CD4-positive, alpha-beta T cell treated with Interleukin-17A for 4 hours (primary cell): ENCODE data around the gene PPP1CC.
"Not testable (repeated sequence)": the region's sequence is repeated elsewhere in the genome, so short reads cannot be mapped to it uniquely, and the experiment has no call there.

Source experiments
- DNase-seq: peaks from one replicate; pipeline ENCODE4 v3.0.0-alpha.2; 2020; ENCODE audit warnings: mixed read lengths

The PPP1CC gene

DNA sequence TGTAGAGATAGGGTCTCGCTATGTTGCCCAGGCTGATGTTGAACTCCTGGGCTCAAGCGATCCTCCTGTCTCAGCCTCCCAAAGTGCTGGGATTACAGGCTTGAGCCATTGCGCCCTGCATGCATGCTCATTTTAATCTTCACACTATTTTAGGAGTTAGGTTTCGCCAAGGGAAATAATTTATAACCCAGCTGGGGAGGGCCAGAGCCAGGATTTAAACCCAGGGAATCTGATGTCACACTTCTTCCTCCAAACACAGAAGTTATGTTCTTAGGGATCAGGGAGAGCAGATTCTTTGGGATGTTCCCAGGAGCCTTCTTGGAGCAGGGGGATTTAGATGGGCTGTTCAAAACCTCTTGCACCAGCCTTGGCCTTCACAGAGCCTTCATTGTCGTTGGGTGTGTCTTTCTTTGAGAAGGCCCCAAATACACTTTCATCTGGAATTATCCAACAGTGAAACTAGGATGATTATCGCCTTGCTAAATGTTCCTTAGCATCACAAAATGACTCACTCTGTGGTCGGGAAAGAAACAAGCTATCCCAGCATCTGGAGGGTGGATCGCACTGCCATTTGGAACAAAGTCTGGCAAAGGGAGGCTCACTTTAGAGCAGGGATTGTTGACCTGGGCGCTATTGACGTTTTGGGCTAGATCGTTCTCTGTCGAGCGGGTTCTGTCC, 8.2 kb upstream of the PPP1CC start:
- DNase-seq: no peak

- no peak for DNase-seq
These were observed 3.9 kb upstream of the PPP1CC start for GRCh38 chr12:110746550-110746949.

DNA sequence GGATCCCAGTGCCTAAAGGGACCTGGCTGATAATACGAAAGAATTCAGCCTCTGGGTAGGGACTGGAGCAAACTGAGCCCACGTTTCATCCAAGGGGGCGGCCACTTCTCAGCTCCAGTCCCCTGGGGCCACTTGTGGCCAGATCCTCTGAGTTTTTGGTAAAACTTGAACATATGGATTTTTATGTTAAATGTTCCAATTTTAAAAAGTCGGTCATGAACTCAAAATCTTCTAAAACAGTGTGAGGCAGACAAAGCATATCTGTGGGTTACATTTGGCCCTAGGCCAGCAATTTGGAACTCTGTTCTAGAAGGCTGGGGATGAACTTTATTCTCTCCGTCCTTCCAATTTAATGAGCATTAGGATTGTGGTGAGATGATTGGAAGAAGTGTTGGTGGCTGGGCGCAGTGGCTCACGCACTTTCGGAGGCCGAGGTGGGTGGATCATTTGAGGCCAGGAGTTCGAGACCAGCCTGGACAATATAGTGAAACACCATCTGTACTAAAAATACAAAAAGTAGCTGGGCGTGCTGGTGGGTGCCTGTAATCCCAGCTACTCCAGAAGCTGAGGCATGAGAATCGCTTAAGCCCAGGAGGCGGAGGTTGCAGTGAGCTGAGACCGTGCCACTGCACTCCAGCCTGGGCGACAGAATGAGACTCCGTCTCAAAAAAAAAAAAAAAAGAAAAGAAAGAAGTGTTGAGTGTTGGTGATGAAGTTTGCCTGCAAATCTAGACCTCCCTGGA, 3.0 kb upstream of the PPP1CC start:
- no peak for DNase-seq

DNA sequence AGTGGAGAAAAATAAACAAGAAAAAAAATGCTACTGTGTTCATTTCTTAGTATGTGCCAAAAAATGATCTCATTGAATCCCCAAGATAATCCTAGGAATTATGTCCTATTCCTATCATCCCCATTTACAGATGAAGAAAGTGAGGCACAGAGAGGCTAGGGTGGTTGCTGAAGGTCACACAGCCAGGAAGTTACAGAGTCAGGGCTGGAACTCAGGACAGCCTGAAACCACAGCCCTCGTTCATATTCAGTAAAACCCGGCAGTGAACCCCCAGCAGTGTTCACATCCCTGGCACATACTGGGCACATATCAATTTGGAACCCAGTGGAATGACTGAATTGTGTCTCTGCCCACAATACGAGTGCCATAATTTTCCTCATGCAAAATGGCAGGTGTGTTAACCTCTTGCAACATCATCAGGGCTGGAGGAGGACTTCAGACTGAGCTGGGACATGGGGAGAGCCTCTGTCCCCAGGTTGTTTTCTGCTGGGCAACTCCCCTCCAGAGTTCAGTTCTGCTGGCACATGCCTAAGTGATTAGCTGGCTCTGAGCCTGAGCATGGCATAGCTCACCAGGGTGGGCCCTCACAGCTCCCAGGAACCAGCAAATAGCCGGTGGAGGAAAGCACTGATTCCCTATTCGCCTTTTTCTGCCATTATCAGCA, 2.0 kb upstream of the PPP1CC start:
- DNase-seq: no peak

DNA sequence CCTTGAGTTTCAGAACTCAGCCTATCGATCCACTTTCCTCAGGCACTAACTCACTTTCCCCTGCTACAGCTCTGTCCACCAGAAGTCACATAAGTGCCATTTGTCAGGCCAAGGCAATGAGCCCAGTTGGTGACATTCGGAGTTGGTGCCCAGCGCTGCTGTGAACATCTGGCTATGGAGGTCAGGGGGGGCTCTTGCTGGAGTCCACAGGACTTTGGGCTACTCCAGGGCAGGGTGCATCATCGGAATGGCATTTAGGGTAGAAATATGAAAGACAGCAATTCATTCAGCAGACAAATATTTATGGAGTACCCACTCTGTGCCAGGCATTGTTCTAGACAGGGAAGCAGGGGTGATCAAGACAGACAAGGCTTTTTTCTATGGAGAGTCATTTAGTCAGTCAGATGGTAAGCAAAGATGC, 1.5 kb upstream of the PPP1CC start:
- no peak for DNase-seq

DNA sequence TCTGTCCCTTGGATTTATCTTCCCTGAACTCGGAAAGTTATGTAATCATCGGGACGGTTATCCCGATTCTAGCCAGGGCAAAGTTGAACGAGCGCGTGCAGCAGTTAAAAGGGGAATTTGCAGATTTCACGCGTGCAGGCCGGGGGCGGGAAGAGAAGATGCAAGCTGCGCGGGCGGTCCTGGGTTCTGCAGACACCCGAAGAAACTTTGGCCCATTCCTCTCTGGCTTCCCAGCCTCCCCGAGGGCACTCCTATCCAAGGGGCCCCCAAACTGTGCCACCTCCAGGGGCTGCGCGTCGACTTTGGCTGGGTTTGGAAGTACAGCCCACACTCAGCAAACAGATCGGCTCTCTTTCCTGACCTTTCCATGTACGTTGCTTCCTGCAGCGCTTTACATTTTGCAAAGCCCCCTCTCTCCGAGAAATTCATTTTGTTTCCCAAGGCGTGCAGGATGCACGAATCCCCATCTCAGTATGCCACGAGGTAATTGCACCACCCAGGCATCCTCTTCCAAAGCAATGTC, 941 bp upstream of the PPP1CC start:
- no peak for DNase-seq

GRCh38 chr12:110742096-110742717, 484 bp downstream of the PPP1CC start:
- DNase-seq: peak; percentile 13

DNA sequence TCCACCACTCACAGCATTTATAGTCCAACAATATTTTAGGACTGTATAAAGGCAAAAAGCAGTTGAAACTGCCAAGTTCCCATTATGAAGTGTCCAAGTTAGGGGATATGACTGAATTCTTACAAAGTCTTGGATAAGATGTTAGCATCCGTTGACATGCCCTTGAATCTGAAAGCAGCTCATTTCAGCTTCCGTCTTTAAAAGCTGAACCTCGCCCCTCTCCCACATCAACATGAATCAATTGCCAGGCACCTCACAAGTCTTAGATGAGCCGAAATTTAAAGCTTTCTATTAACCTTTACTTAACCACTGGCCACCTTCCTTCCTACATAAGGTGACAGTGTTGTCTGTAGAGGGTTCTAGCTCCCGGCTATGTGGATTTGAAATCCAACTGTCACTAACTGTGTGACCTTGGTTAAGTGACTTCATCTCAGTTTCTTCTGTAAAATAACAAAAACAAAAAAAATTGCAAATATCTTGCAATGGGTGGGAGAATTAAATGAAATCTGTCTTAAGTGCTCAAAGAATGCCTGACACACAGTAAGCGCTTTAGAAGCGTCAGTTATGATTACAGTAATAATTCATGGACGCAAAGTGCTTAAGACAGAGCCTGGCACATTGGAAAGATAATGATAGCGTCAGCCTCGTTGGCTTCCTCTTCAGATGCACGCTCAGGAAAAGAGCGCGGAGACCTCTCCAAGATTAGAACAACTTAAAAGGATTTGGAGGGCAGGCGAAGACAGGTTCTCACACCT, 1.2 kb downstream of the PPP1CC start:
- DNase-seq: peak; percentile 42

DNA sequence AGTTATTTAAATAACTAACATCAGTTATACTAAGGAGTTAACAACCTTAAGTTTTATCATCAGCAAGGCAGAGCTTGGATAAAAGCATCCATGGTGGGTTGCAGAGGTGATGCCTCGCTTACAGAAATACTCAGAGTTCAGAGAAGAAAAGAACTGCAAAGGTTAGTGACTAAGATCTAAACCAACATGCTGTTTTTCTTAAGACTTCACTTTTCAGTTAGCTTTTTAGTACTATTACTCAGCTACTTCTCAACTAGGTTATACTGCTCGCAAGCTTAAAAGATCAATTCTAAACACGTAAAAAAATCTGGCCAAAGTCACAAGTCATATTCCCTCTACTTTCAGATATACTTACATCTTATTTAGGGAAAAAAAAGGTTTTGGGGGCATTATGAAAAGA, 2.8 kb downstream of the PPP1CC start:
- DNase-seq: no peak

GRCh38 chr12:110739488-110739887, 3.2 kb downstream of the PPP1CC start:
- DNase-seq: no peak

DNA sequence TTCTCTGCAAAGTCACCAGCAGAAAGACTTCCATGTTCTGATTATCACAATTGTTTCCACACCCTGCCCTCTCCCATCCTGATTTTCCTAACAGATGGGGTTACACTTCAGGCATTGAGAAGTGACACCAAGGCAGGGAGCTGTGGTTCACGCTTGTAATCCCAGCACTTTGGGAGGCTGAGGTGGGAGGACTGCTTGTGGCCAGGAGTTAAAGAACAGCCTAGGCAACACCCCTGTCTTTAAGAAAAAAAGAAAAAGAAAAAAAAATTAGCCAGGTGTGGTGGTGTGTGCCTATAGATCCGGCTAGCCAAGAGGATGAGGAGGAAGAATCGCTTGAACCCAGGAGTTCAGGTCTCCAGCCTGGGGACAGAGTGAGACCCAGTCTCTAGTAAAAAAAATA, 5.2 kb downstream of the PPP1CC start:
- DNase-seq: no peak

- not testable (repeated sequence) for DNase-seq
These were observed 5.7 kb downstream of the PPP1CC start for GRCh38 chr12:110737016-110737415.

DNA sequence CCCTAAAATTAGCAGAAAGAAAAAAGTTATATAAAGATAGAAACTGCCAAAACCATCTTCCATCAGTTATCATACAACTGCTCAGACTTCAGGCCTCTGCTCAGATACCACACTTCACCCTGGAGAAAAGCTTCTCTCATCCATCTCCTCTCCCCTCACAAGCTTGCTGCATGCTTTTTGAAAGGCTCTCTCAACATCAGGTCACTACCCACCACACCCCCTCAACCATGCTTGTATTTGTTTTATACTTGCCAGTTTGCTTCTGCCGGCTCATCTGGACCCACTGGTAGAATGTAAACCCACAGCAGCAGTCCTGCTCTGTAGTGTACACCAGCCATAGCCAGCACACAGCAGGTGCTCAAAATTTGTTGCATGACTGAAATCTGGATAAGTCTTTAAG, 8.8 kb downstream of the PPP1CC start:
- no peak for DNase-seq

GRCh38 chr12:110733089-110733715, 9.5 kb downstream of the PPP1CC start:
- DNase-seq: no peak

DNA sequence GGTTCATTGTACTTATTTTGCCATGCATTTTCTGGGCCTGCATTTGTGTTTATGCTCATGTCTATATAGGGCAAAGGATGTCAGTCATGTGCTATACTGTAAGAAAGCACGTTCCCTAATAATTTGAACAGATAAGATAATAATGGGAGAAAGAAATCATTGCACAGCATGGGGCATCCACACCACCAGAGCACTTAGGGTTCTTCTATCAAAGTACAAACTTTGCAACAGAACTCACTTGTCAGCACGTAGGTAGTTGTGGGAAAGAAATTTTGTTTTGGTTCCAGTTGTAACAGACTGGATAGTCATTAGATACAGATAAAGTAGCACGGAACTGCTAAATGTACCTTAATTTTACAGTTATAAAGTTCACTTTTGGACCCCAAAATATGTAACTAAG, 10.1 kb downstream of the PPP1CC start:
- no peak for DNase-seq

DNA sequence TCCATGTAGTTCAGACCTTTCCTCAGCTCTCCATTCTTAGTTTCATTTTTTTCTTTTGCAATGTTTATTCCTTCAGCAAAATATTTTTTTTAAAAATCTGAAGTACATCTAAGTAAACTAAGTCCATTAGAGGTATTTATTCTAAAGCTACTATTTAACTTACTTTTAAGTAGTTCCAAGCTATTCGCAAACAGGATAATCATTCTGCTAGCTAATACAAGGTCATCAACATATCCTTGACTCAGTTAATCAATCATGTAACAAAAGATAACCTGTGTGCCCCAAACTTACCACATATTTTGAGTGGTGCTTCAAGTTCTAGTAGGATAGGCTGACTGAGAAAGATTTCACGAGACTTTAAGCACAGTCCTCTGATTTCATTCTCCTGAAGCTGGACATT, 11.2 kb downstream of the PPP1CC start:
- no peak for DNase-seq

DNA sequence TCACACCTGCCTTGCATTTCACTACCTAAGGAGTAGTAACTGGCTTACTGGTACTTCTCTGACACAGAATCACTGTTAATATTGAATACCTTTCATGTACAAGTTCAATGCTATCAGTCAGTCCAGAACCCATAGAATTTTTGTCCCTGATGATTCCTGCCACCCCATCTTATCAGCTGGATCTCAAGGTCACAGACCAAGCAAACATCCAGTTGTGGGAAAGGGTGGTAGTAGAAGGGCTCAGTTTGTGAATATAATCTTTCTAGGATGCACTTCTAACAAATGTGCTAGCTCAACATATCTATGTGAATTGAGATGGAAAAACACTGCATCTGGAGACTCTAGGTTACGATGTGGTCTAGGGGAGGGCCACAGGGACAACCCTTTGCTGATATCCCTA, 14.1 kb downstream of the PPP1CC start:
- DNase-seq: no peak

DNA sequence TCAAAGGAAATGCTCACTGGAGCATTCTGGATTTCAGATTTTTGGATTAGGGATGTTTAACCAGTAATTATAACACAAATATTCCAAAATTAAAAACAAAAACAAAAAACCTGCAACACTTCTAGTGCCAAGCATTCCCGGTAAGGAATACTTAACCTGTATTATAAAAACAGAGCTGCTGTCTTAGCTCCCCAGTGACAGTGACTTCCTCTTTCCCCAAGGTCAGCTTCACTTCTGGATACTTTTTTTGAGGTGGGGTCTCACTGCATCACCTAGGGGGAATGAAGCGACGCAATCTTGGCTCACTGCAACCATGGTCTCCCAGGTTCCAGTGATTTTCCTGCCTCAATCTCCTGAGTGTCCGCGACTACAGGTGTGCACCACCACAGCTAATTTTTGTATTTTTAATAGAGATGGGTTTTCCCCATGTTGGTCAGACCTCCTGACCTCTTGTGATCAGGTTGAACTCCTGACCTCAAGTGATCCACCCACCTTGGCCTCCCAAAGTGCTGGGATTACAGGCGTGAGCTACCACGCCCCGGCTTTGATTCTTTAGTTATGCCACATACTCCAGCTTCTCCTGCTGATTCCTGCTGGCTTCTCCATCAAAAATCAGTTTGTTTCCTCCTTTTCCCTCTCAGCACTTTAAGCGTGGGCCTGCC, 15.9 kb downstream of the PPP1CC start:
- no peak for DNase-seq

DNA sequence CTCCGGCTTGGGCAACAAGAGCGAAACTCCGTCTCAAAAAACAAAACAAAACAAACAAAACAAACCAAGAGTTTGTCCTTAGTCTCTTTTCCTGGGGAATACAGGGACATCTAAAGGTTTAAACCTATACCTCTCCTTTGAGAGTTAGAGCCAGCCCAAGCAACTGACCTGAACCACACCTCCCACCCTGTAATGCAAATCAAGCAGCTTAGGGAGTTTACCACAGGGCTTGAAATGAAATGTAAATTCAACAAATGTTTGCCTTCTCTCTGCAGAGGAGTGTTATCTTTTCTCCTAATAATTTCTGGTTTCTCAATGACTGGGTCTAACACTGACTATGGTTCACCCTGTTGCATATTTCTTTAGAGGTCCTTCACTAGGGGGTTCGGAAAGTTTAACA, 16.7 kb downstream of the PPP1CC start:
- DNase-seq: no peak

DNA sequence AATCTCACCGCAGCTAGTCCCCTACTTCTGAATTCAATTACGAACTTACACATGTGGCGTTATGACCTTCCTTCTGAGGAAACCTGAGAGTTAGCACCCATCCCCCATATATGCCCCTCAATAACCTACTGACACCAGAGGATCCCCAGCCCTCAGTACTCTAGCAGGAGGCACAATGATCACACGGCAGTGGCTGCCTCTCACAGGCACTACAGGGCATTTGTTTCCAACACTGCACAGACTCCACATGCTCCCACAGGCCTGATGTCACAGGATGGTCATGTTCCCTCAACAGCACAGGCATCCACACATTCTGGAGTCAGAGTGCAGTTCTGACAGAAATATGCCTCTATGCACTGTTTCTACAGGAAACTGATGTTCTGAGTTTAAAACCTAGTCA, 17.4 kb downstream of the PPP1CC start:
- DNase-seq: no peak

DNA sequence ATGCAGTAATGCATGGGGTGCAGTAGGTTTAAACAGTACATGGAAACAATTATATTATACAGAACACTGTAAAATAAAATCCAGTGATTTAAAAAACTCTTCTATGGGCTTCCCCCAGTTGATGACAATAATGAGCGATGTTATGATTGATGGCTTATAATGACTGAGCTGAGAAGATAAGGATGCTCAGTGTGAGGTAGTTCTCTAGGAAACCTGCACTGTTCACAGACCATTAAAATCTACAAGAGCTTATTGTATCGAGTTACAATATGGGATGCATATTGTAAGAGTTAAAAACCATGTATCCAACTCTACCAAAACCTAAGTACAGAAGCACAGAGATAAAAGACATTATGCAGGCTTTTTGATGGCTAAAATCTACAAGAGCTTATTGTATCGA, 19.8 kb downstream of the PPP1CC start:
- DNase-seq: not testable (repeated sequence)

- DNase-seq: no peak
These were observed 21.1 kb downstream of the PPP1CC start for GRCh38 chr12:110721570-110721969.
